GM19328 (cell line): ENCODE measurements around the gene DDA1.

Source experiments
- ATAC-seq: cut with Tn5 transposase; IDR thresholded peaks from one replicate; pipeline ENCODE4 v1.9.1; 2021; ENCODE audit warnings: mild to moderate bottlenecking, moderate library complexity; ENCODE audit not compliant: unreplicated experiment

DDA1 gene

GRCh38 chr19:17328517-17329365, 19.4 kb downstream of the DDA1 start:
- no peak for ATAC-seq

- no peak for ATAC-seq
Observed at GRCh38 chr19:17329366-17330261, 20.3 kb downstream of the DDA1 start.

- no peak for ATAC-seq
Observed at GRCh38 chr19:17330262-17331044, 21.1 kb downstream of the DDA1 start.

- ATAC-seq, result no peak
Observed at GRCh38 chr19:17331045-17331558, 21.7 kb downstream of the DDA1 start.

GRCh38 chr19:17332360-17332676, 23.0 kb downstream of the DDA1 start:
- no peak for ATAC-seq

- no peak for ATAC-seq
Observed at GRCh38 chr19:17332677-17333581, 23.6 kb downstream of the DDA1 start.

GRCh38 chr19:17333611-17334413, 24.4 kb downstream of the DDA1 start:
- no peak for ATAC-seq

- no peak for ATAC-seq
Observed at GRCh38 chr19:17334414-17335409, 25.3 kb downstream of the DDA1 start, which contains the start of gene ANO8. Gene ANO8 (minus strand): TSS chr19:17334855. CDS start chr19:17334670, 185 bp downstream.

GRCh38 chr19:17335575-17335974, 26.2 kb downstream of the DDA1 start:
- ATAC-seq, result no peak

GRCh38 chr19:17336872-17337674, 27.7 kb downstream of the DDA1 start, which contains the start of gene GTPBP3:
Gene GTPBP3 (plus strand): TSS chr19:17337553. CDS start chr19:17337612, 59 bp downstream.
- ATAC-seq, result peak; percentile 59

GRCh38 chr19:17337675-17338432, 28.5 kb downstream of the DDA1 start:
- no peak for ATAC-seq

GRCh38 chr19:17338433-17339078, 29.2 kb downstream of the DDA1 start:
- no peak for ATAC-seq

- no peak for ATAC-seq
Observed at GRCh38 chr19:17339088-17339741, 29.9 kb downstream of the DDA1 start.

GRCh38 chr19:17340302-17340870, 31.0 kb downstream of the DDA1 start:
- no peak for ATAC-seq

- no peak for ATAC-seq
Observed at GRCh38 chr19:17340871-17341357, 31.6 kb downstream of the DDA1 start.
